Retina (tissue), 1 donor: ENCODE measurements around the gene ENTPD2.
"Not testable (repeated sequence)": the region's sequence is repeated elsewhere in the genome, so short reads cannot be mapped to it uniquely, and the experiment has no call there.

Source experiments
- DNase-seq: peaks from one replicate; pipeline ENCODE4 v3.0.0-alpha.2; 2016

The ENTPD2 gene

GRCh38 chr9:137014166-137014565 is 39.7 kb downstream of the ENTPD2 start:
- no peak for DNase-seq

- DNase-seq: no peak
Measured at GRCh38 chr9:137013571-137013940, 40.3 kb downstream of the ENTPD2 start.

- no peak for DNase-seq
Measured at GRCh38 chr9:137012694-137013570, 40.9 kb downstream of the ENTPD2 start.

- no peak for DNase-seq
Measured at GRCh38 chr9:137011907-137012675, 41.8 kb downstream of the ENTPD2 start.

- no peak for DNase-seq
Measured at GRCh38 chr9:137011156-137011555, 42.7 kb downstream of the ENTPD2 start.

GRCh38 chr9:137009938-137010732 is 43.7 kb downstream of the ENTPD2 start:
- DNase-seq: no peak

- no peak for DNase-seq
Measured at GRCh38 chr9:137009217-137009616, 44.6 kb downstream of the ENTPD2 start.

GRCh38 chr9:137008312-137008711 is 45.5 kb downstream of the ENTPD2 start:
- DNase-seq: no peak

GRCh38 chr9:137007816-137008270 is 46.0 kb downstream of the ENTPD2 start:
- DNase-seq: no peak

- DNase-seq: no peak
Measured at GRCh38 chr9:137007108-137007815, 46.6 kb downstream of the ENTPD2 start.

- no peak for DNase-seq
Measured at GRCh38 chr9:137006116-137007003, 47.5 kb downstream of the ENTPD2 start.

- not testable (repeated sequence) for DNase-seq
Measured at GRCh38 chr9:137004285-137004684, 49.6 kb downstream of the ENTPD2 start.

- DNase-seq: no peak
Measured at GRCh38 chr9:137002646-137003041, 51.2 kb downstream of the ENTPD2 start.

GRCh38 chr9:137001857-137002645 is 51.8 kb downstream of the ENTPD2 start:
- no peak for DNase-seq

GRCh38 chr9:137000177-137000930 is 53.5 kb downstream of the ENTPD2 start:
- DNase-seq: no peak
